ENCODE data around the gene AHRR.
"Not testable (repeated sequence)": the region's sequence is repeated elsewhere in the genome, so short reads cannot be mapped to it uniquely, and the experiment has no call there.

The AHRR gene

GRCh38 chr5:306011-306805 is 15.3 kb upstream of the AHRR start:
- no peak for DNase-seq (ENCODE audit: low spot score)

- no peak for DNase-seq (ENCODE audit: low spot score)
Measured at GRCh38 chr5:307306-307705, 14.2 kb upstream of the AHRR start.

GRCh38 chr5:307794-308579 is 13.5 kb upstream of the AHRR start:
- DNase-seq (ENCODE audit: low spot score), result no peak

GRCh38 chr5:308672-309271 is 12.7 kb upstream of the AHRR start:
- peak; percentile 43 for DNase-seq (ENCODE audit: low spot score)

GRCh38 chr5:309831-310230 is 11.7 kb upstream of the AHRR start:
- DNase-seq (ENCODE audit: low spot score), result not testable (repeated sequence)

- DNase-seq (ENCODE audit: low spot score), result no peak
Measured at GRCh38 chr5:310516-310915, 11.0 kb upstream of the AHRR start.

GRCh38 chr5:310941-311434 is 10.5 kb upstream of the AHRR start:
- DNase-seq (ENCODE audit: low spot score), result no peak

- DNase-seq (ENCODE audit: low spot score), result no peak
Measured at GRCh38 chr5:311963-312362, 9.6 kb upstream of the AHRR start.

GRCh38 chr5:312845-313244 is 8.7 kb upstream of the AHRR start:
- DNase-seq (ENCODE audit: low spot score), result no peak

- DNase-seq (ENCODE audit: low spot score), result no peak
Measured at GRCh38 chr5:313265-313664, 8.2 kb upstream of the AHRR start.

- no peak for DNase-seq (ENCODE audit: low spot score)
Measured at GRCh38 chr5:313806-314376, 7.6 kb upstream of the AHRR start.

GRCh38 chr5:314676-315487 is 6.6 kb upstream of the AHRR start:
- DNase-seq (ENCODE audit: low spot score), result no peak

- DNase-seq (ENCODE audit: low spot score), result no peak
Measured at GRCh38 chr5:315488-316209, 5.9 kb upstream of the AHRR start.

- DNase-seq (ENCODE audit: low spot score), result no peak
Measured at GRCh38 chr5:316210-317085, 5.1 kb upstream of the AHRR start.

GRCh38 chr5:317086-317811 is 4.3 kb upstream of the AHRR start:
- DNase-seq (ENCODE audit: low spot score), result peak; percentile 92

- peak; percentile 41 for DNase-seq (ENCODE audit: low spot score)
Measured at GRCh38 chr5:318341-318897, 3.1 kb upstream of the AHRR start.

GRCh38 chr5:318931-319601 is 2.4 kb upstream of the AHRR start:
- DNase-seq (ENCODE audit: low spot score), result peak; percentile 56

- no peak for DNase-seq (ENCODE audit: low spot score)
Measured at GRCh38 chr5:320524-321229, 837 bp upstream of the AHRR start.

All from SW480 (cell line).